GM18873 (cell line): ENCODE measurements around the gene FZD7.

Source experiments
- ATAC-seq: cut with Tn5 transposase; IDR thresholded peaks from one replicate; pipeline ENCODE4 v1.9.1; 2021; ENCODE audit warnings: mild to moderate bottlenecking, moderate library complexity, moderate number of reproducible peaks; ENCODE audit not compliant: unreplicated experiment, low FRiP score

Gene FZD7

GRCh38 chr2:202064171-202064880 lies 30.7 kb downstream of the FZD7 start:
- no peak for ATAC-seq

DNA sequence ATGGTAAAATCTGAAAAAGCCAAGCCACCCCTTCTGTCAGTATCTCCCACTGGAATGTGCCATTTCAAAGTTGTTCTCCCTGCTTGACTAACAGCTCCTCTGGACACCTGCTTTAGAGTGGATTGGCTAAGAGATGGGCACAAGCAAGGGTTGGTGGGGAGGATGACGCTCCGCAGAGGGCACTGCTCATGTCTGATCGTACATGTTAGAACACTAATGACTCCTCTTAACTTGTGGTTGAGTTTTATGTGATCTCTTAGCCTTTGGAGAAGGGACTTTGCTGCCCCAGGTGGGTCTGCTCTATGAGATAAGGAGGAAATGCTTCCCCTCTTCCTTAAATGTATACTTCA lies 31.2 kb downstream of the FZD7 start:
- no peak for ATAC-seq

DNA sequence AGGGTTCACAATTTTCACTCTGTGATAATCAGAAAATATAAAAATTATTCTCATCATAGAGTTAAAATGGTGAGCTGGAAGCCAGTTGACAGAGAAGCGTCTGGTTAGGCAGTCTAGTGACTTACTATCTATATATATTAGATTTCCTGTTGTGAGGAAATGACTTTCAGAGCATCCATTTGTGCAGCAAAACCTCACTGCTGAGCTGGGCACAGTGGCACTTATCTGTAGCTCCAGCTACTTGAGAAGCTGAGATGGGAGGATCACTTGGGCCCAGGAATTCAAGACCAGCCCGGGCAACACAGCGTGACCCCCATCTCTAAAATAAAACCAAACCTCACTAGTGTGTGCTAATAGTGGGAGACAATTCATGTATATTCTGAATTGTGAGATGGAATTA lies 32.2 kb downstream of the FZD7 start:
- ATAC-seq = no peak

GRCh38 chr2:202066875-202067274 lies 33.2 kb downstream of the FZD7 start:
- no peak for ATAC-seq

GRCh38 chr2:202067589-202067988 lies 33.9 kb downstream of the FZD7 start:
- ATAC-seq = no peak

- ATAC-seq = no peak
Observed at GRCh38 chr2:202069170-202070067, 35.8 kb downstream of the FZD7 start.

DNA sequence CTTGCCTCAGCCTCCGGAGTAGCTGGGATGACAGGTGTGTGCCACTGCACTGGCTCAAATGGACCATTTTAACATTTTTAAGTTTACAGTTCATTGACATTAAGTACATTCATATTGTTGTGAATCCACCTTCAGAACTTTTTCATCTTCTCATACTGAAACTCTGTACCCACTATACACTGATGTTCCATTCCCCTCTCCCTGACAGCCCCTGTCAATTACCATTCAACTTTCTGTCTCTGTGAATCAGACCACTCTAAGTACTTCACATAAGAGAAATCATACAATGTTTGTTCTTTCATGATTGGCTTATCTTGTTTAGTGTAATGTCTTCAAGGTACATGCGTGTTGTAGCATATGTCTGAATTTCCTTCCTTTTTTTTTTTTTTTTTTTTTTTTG lies 37.5 kb downstream of the FZD7 start:
- ATAC-seq = no peak

DNA sequence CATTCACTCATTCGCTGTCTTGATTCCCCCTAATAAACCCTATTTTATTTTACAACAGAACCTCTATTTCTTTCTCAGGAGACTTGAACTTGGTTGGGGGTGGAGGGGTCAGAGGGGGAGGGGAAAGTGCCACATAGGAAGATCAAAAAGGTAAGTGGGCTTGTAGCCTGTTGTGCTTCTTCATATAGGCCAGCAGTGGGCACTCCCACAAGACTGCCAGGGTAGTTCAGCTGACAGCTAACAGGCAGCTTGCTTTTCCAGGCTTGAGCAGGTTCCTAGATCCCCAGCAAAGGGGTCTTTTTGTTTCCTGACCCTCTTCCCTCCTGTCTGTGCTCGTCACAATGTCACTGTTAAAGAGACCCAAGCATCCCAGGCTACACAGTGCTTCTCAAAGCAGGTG lies 38.6 kb downstream of the FZD7 start:
- no peak for ATAC-seq

- ATAC-seq = no peak
Observed at GRCh38 chr2:202072737-202073401, 39.2 kb downstream of the FZD7 start, which contains the start of gene KIAA2012. Gene KIAA2012, plus strand, starts transcription at chr2:202073255. Its CDS starts 373 bp downstream, at chr2:202073628.

- ATAC-seq = no peak
Observed at GRCh38 chr2:202074324-202074723, 40.7 kb downstream of the FZD7 start.

DNA sequence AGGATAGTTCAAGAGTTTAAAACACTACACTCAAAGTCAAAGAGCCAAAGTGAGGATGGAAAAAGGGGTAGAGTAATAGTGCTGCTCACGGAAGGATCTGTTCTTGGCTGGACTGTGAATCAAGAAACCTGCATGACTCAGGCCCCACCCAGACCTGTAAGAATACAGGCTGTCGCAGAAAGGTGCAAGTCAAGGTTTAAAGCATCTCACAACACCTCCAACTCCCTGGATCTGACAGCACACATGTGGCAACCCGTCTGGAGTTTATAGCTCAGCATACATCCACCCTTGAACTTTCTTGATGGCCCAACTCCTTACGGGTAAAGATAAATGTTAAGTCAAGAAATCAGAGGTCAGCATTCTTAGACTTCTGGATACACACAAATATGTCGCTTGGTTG lies 45.7 kb downstream of the FZD7 start:
- ATAC-seq = no peak

DNA sequence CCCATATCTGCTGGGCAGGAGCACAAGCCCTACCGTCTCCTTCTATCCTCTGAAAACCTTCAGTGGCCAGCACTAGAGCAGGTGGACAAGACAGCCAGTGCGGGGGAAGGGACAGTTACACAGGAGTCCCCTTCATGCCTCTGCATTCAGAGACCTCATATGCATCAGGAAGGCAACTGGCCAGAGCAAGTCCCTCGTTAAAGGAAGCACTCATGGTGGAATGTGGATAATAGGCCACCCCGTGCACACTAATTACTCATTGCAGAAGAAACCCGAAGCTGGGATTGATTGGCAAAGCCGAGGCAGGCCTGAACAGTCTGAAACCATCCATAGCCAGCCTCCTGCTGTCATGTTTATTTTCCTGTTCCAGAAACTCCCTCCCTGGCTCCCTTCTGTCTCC lies 50.6 kb downstream of the FZD7 start:
- no peak for ATAC-seq
